Measurements from ENCODE around the gene OR10R2. TPM values are rescaled to one million over a fixed set of nuclear protein-coding genes. Genes with fewer than 3 reads are reported as not detected.
"Not testable (repeated sequence)": the region's sequence is repeated elsewhere in the genome, so short reads cannot be mapped to it uniquely, and the experiment has no call there.

Gene OR10R2, protein sequence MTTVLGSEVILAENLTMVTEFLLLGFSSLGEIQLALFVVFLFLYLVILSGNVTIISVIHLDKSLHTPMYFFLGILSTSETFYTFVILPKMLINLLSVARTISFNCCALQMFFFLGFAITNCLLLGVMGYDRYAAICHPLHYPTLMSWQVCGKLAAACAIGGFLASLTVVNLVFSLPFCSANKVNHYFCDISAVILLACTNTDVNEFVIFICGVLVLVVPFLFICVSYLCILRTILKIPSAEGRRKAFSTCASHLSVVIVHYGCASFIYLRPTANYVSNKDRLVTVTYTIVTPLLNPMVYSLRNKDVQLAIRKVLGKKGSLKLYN
- not detected for polyA plus RNA-seq (2012; ENCODE audit: insufficient read depth, insufficient read length)

GRCh38 chr1:158471920-158472319, at the start of gene OR10R2:
OR10R2 (plus strand) TSS chr1:158472220; CDS start chr1:158472326, 106 bp downstream.
- DNase-seq (ENCODE audit: low read depth, low spot score), result no peak
- no peak within 1 kb of the TSS for H3K4me3 ChIP-seq (ENCODE audit: low read length)

GRCh38 chr1:158425027-158425426, 47.0 kb upstream of the OR10R2 start:
- H3K4me3 ChIP-seq (ENCODE audit: low read length), result no peak overlapping the region
- DNase-seq (ENCODE audit: low read depth, low spot score), result peak; percentile 81

GRCh38 chr1:158426137-158426536, 45.9 kb upstream of the OR10R2 start, which contains the start of gene OR10K2:
OR10K2 (minus strand) TSS chr1:158426237; CDS start chr1:158420866, 5,371 bp downstream.
- no peak for DNase-seq (ENCODE audit: low read depth, low spot score)
- H3K4me3 ChIP-seq (ENCODE audit: low read length), result no peak within 1 kb of the TSS

GRCh38 chr1:158430163-158430562, 41.9 kb upstream of the OR10R2 start:
- not testable (repeated sequence) for H3K4me3 ChIP-seq (ENCODE audit: low read length)
- DNase-seq (ENCODE audit: low read depth, low spot score), result peak; percentile 42

DNA sequence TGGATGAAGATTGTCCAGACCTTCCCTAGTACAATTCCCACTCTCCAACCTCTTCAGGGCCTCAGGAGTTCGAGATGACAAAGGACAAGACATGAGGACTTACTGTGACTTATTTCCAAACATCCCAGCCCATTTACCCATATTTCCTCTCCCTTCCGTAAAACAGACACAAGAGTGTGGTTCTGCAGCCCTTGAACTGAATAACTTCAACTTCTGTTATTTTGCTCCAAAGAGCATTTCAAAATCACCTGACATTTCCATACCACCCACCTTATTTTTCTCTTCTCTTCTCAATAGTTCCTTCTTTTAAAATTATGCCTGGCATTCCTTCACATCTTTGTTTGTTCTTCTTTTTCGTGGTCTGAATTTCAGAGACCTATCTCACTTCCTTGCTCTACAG, 37.3 kb upstream of the OR10R2 start:
- no peak overlapping the region for H3K4me3 ChIP-seq (ENCODE audit: low read length)
- DNase-seq (ENCODE audit: low read depth, low spot score), result no peak

GRCh38 chr1:158445376-158445775, 26.6 kb upstream of the OR10R2 start:
- H3K4me3 ChIP-seq (ENCODE audit: low read length), result no peak overlapping the region; the same call in 1 of the 2 replicates
- peak; percentile 86 for DNase-seq (ENCODE audit: low read depth, low spot score)

DNA sequence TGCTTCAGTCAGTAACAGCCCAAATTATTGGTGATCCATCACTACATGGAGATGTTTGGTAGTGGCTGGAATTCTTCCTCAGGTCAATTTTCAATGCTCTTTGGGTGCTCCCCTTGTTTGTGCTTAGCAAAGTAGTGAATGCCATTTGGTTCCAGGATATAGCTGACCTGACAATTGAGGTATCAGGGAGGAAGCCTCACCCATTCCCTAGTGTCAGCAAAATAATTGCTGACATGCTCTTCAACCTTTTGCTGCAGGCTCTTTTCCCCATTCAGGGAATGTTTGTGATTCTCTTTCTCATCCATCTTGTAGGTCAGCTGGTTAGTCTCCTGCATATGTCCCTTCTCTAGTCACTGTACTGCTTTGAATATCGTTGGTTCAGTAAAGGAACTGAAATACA, 17.5 kb upstream of the OR10R2 start:
- DNase-seq (ENCODE audit: low read depth, low spot score), result no peak
- no peak overlapping the region for H3K4me3 ChIP-seq (ENCODE audit: low read length)

- DNase-seq (ENCODE audit: low read depth, low spot score), result no peak
- no peak overlapping the region for H3K4me3 ChIP-seq (ENCODE audit: low read length)
These were observed 14.8 kb upstream of the OR10R2 start for GRCh38 chr1:158457246-158457645.

- H3K4me3 ChIP-seq (ENCODE audit: low read length), result no peak overlapping the region
- no peak for DNase-seq (ENCODE audit: low read depth, low spot score)
These were observed 13.8 kb upstream of the OR10R2 start for GRCh38 chr1:158458263-158458662.

DNA sequence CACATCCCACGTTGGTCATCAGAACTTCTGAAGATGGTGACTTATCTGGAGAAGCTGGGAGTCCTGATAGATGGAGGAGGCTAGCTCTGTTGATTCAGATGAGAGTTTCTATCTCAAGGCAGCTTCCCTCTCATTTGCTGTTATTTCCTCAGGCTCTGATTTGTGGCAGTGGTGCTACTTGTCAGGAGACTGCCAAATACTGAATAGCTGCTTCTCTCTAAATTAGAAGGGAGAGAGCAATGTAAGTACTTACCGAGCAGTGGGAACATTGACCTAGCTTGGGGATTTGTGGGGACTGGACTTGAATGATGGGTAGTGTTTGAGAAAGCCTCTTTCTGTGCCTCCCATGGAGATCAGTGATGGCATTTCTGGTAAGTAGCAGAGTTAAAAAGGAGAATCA, 10.5 kb upstream of the OR10R2 start, which contains the start of gene OR10K1:
OR10K1 (plus strand) TSS at position 301 of the 400 bp plus-strand sequence. CDS start 3,728 bp downstream, outside the sequence.
- no peak within 1 kb of the TSS for H3K4me3 ChIP-seq (ENCODE audit: low read length)
- no peak for DNase-seq (ENCODE audit: low read depth, low spot score)

DNA sequence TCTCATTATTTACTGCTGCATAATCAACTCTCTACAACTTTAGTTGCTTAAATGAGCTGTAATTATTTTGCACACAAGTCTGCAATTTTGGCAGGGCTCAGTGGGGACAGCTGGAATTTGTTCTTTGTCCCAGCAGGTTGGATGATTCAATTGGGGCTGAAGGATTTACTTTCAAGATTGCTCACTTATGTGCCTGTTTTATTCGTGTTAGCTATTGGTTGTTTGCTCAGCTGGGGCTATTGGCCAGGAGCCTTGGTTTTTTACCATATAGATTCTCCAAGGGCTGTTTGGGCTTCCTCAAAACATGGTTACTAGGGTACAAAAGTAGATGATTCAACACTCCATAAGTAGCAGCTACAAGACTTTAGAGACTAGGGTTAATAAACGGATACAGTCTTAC, 13.4 kb downstream of the OR10R2 start:
- no peak overlapping the region for H3K4me3 ChIP-seq (ENCODE audit: low read length)
- no peak for DNase-seq (ENCODE audit: low read depth, low spot score)

DNA sequence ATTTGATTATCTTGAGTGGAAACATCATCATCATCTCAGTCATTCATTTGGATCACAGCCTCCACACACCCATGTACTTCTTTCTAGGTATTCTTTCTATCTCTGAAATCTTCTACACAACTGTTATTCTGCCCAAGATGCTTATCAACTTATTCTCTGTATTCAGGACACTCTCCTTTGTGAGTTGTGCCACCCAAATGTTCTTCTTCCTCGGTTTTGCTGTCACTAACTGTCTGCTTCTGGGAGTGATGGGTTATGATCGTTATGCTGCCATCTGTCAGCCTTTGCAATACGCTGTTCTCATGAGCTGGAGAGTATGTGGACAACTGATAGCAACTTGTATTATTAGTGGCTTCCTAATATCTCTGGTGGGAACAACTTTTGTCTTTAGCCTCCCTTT, 19.3 kb downstream of the OR10R2 start:
- no peak for DNase-seq (ENCODE audit: low read depth, low spot score)
- H3K4me3 ChIP-seq (ENCODE audit: low read length), result no peak overlapping the region

DNA sequence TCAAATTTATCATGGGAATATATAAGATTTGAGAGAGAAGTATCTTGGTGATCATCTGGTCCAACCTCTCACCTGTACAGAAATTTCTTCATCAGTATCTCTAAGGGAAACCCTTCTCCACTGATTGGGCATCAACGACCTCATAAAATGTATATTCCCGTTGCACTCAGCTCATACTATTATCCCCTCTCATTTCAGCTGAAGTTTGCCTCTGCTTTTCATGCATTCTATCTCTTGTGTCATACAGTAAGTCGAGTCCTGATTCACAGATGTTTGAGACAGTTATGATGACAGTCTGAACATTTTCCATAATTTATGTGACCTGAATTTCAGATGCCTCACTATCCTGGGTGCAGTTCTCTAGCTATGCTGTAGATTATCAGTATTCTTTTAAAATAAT, 21.0 kb downstream of the OR10R2 start:
- DNase-seq (ENCODE audit: low read depth, low spot score), result peak; percentile 41

DNA sequence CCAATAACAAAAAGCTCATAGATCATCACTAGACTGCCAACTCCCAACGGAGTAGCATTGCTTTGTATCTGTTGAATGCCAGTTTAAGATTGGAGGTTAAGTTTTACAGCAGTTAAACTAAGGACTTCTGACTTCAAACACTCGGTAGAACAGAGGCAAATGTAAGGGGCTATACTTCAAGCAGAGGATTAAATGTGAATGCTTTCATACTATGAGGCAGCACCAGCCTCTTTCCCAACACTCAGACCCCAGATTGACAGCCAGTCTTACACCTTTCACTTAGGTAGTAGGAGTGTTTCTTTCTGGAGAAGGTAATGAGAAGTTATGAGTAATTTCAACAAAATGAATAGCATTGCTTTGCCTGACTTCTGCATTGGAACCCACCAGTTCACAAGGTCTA, 22.8 kb downstream of the OR10R2 start:
- DNase-seq (ENCODE audit: low read depth, low spot score), result peak; percentile 88
- peak overlapping the region; percentile 56 for H3K4me3 ChIP-seq (ENCODE audit: low read length)

More for the DNA sequence above, 21.0 kb downstream of the OR10R2 start:
- peak overlapping the region; percentile 56 for H3K4me3 ChIP-seq (ENCODE audit: low read length)

DNA sequence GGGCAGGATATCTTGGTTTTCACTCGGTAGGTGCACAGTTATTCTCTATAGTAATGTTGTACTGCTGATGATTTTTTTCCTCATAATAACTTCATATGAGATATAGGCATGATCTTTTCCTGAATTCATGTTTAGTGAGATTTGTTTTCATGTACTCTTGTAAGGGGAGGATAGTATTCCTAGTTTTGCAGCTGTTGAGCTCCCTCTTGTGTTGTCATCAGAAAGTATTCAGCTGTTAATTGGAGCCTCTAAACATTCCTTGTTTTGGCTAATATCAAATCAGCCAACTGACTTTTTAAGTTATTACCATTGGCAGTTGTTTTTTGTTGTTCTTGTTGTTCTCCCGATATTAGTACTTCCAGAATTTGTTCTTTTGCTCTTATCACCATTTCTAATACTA, 24.4 kb downstream of the OR10R2 start:
- peak; percentile 91 for DNase-seq (ENCODE audit: low read depth, low spot score)
- H3K4me3 ChIP-seq (ENCODE audit: low read length), result no peak overlapping the region

GRCh38 chr1:158506369-158506987, 34.5 kb downstream of the OR10R2 start:
- H3K4me3 ChIP-seq (ENCODE audit: low read length), result no peak overlapping the region
- DNase-seq (ENCODE audit: low read depth, low spot score), result no peak

DNA sequence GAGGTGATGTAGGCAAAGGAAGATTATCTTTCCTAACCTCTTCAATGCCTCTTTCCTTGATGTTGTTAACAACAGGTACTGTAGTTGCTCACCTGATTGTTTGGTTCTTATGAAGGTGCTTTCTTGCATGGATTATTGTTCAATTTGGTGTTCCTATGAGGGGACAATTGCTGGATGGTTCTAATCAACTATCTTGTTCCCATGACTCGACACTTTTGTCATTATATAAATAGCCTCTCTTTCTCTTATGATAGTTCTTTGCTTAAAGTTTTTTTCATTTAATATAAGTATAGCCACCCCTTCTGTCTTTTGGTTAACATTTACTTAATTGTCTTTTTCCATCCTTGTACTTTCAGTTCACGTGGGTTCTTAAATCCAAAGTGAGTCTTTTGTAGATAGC, 35.5 kb downstream of the OR10R2 start:
- H3K4me3 ChIP-seq (ENCODE audit: low read length), result no peak overlapping the region
- no peak for DNase-seq (ENCODE audit: low read depth, low spot score)

GRCh38 chr1:158509471-158510156, 37.6 kb downstream of the OR10R2 start:
- DNase-seq (ENCODE audit: low read depth, low spot score), result no peak

DNA sequence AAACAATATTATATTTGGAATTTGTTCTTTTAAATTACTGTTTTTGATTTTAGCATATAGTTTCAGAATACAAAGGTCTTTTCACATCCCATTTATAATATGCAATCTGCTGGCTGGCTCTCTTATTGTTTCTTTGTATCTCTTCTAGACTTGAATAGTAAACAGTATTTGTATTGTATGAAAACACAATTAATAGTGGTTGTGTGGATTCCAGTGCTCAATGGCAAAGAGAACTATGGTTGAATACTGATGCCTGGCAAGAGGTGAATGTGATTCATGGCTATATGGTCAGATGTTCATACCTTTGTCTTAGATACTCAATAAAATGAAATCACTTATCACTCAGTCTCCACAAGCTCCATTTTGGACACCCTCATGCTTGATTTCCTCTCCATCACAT, 44.9 kb downstream of the OR10R2 start:
- DNase-seq (ENCODE audit: low read depth, low spot score), result no peak
- H3K4me3 ChIP-seq (ENCODE audit: low read length), result no peak overlapping the region

More at GRCh38 chr1:158509471-158510156, 37.6 kb downstream of the OR10R2 start:
- no peak overlapping the region for H3K4me3 ChIP-seq (ENCODE audit: low read length)

GRCh38 chr1:158520021-158520420, 48.0 kb downstream of the OR10R2 start:
- no peak for DNase-seq (ENCODE audit: low read depth, low spot score)
- H3K4me3 ChIP-seq (ENCODE audit: low read length), result no peak overlapping the region

All from Jurkat, Clone E6-1 (cell line).